Effector memory CD4-positive, alpha-beta T cell (primary cell): ENCODE results near the gene ASL.
"Not testable (repeated sequence)": the region's sequence is repeated elsewhere in the genome, so short reads cannot be mapped to it uniquely, and the experiment has no call there.

Experiments used
- DNase-seq, 3 donors: peaks; one replicate each; pipeline ENCODE4 v3.0.0-alpha.2; 2020
- H3K27ac ChIP-seq: 2 replicates; pipeline ENCODE4 v1.7.0; 2013; ENCODE audit warnings: mild to moderate bottlenecking, low read length, moderate library complexity; ENCODE audit not compliant: insufficient read depth, poor library complexity, severe bottlenecking
- H3K27me3 ChIP-seq: replicated peaks from 2 replicates; pipeline ENCODE4 v1.7.0; 2013; ENCODE audit warnings: mild to moderate bottlenecking, low read length; ENCODE audit not compliant: insufficient read depth, control insufficient read depth, poor library complexity, severe bottlenecking
- H3K36me3 ChIP-seq: 2 replicates; pipeline ENCODE4 v1.7.0; 2013; ENCODE audit warnings: mild to moderate bottlenecking, low read length, moderate library complexity; ENCODE audit not compliant: control insufficient read depth, insufficient read depth
- H3K4me1 ChIP-seq: 2 replicates; pipeline ENCODE4 v1.7.0; 2013; ENCODE audit warnings: low read length, mild to moderate bottlenecking; ENCODE audit not compliant: control insufficient read depth, insufficient read depth, poor library complexity, severe bottlenecking
- H3K4me3 ChIP-seq: 2 replicates; pipeline ENCODE4 v1.7.0; 2013; ENCODE audit warnings: low read length, low read depth, mild to moderate bottlenecking; ENCODE audit not compliant: insufficient read depth, poor library complexity, severe bottlenecking
- H3K9me3 ChIP-seq: 2 replicates; pipeline ENCODE4 v1.7.0; 2013; ENCODE audit warnings: mild to moderate bottlenecking, low read length, moderate library complexity; ENCODE audit not compliant: control insufficient read depth

Gene ASL

GRCh38 chr7:66099551-66100407 lies 24.2 kb downstream of the ASL start:
- peaks cover 3% of the 10 kb centered on the region for H3K4me1 ChIP-seq
- peak in 2 of 3 donors; percentile 7 to 8 for DNase-seq

GRCh38 chr7:66100408-66101050 lies 24.9 kb downstream of the ASL start:
- no peak for DNase-seq
- Histone ChIP-seq H3K36me3 (no peaks in the 10 kb centered on the region), H3K4me3 (peak overlapping the region; percentile 24), H3K27ac (peak overlapping the region; percentile 42), H3K27me3 (no peaks in the 10 kb centered on the region), H3K9me3 (no peaks in the 10 kb centered on the region), H3K4me1 (peaks cover 3% of the 10 kb centered on the region)

More at GRCh38 chr7:66099551-66100407, 24.2 kb downstream of the ASL start:
- no peaks in the 10 kb centered on the region for H3K9me3 ChIP-seq
- peak overlapping the region; percentile 42 for H3K27ac ChIP-seq
- no peaks in the 10 kb centered on the region for H3K27me3 ChIP-seq
- no peaks in the 10 kb centered on the region for H3K36me3 ChIP-seq
- H3K4me3 ChIP-seq, result peak overlapping the region; percentile 24

DNA sequence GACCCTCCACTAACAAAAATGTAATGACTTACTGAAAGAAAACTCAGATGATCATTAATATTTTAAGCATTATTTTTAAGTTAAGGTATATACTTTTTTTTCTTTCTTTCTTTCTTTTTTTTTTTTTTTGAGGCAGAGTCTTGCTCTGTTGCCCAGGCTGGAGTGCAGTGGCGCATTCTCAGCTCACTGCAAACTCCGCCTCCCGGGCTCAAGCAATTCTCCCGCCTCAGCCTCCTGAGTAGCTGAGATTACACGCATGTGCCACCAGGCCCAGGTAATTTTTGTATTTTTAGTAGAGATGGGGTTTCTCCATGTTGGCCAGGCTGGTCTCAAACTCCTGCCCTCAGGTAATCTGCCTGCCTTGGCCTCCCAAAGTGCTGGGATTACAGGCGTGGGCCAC lies 26.5 kb downstream of the ASL start:
- H3K9me3 ChIP-seq, H3K27ac ChIP-seq, DNase-seq, H3K27me3 ChIP-seq, H3K4me3 ChIP-seq, H3K4me1 ChIP-seq, H3K36me3 ChIP-seq: not testable (repeated sequence)

DNA sequence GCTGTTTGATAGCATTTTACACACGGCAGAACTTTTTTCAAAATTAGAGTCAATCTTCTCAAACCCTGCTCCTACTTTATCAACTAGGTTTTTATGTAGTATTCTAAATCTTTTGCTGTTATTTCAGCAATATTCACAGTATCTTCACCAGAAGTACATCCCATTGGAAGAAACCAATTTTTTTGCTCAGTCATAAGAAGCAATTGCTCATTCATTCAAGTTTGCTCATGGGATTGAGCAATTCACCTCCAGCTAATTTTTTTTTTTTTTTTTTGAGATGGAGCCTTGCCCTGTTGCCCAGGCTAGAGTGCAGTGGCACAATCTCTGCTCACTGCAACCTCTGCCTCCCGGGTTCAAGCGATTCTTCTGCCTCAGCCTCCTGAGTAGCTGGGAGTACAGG lies 28.4 kb downstream of the ASL start:
- H3K4me1 ChIP-seq, H3K27me3 ChIP-seq, DNase-seq, H3K9me3 ChIP-seq, H3K36me3 ChIP-seq, H3K27ac ChIP-seq, H3K4me3 ChIP-seq: not testable (repeated sequence)

DNA sequence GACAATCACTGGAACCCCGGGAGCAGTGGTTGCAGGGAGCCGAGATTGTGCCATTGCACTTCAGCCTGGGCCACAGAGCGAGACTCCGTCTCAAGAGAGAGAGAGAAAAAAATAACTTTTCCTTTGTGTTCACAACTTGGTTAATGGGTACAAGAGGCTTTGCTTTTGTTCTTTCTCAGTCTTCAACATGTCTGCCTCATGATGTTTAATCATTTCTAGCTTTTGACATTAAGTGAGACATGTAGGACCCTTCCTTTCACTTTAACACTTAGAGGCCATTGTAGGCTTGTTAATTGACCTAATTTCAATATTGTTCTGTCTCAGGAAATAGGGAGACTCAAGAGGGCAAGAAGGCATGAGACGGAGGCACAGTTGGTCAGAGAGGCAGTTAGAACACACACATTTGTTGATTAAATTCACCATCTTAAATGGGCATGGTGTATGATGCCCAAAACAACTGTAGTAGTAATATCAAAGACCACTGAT lies 29.7 kb downstream of the ASL start:
- Histone ChIP-seq H3K27ac (no peak overlapping the region), H3K4me1 (peaks cover 2% of the 10 kb centered on the region), H3K27me3 (no peaks in the 10 kb centered on the region), H3K4me3 (no peak overlapping the region), H3K36me3 (no peaks in the 10 kb centered on the region), H3K9me3 (no peaks in the 10 kb centered on the region)
- DNase-seq, result no peak

- not testable (repeated sequence) for H3K9me3 ChIP-seq, H3K4me1 ChIP-seq
Observed at GRCh38 chr7:66108410-66108809, 32.8 kb downstream of the ASL start.

DNA sequence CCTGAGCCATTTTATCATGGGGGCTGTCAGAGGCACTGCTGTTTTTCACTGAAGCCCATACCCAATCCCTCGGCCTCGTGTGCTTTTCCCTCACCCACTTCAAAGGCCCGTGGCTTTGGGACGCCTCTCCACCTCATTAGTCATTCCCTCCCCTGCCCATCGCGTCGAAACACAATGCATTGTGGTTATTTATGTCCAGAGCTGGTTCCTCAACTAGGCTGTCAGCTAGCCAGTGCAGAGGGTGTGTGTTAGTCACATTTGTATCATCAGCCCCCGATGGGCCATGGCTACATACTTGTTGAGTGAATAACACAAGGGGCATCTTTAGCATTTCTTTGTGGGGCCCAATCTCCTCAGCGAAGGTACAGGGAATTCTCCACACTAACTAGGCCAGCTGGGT lies 35.2 kb downstream of the ASL start:
- no peaks in the 10 kb centered on the region for H3K36me3 ChIP-seq
- H3K27ac ChIP-seq, result no peak overlapping the region

More at GRCh38 chr7:66108410-66108809, 32.8 kb downstream of the ASL start:
- not testable (repeated sequence) for H3K36me3 ChIP-seq, H3K4me3 ChIP-seq, H3K27ac ChIP-seq, H3K27me3 ChIP-seq, DNase-seq

GRCh38 chr7:66114743-66115649 lies 39.4 kb downstream of the ASL start, which contains the start of gene CRCP:
Gene CRCP (plus strand): TSS chr7:66114847. CDS start chr7:66114963, 116 bp downstream.
- Histone ChIP-seq H3K9me3 (no peaks in the 10 kb centered on the region), H3K27me3 (no peaks in the 10 kb centered on the region), H3K36me3 (peaks cover 9% of the 10 kb centered on the region), H3K4me3 (peak within 1 kb of the TSS; percentile 84), H3K4me1 (peaks cover 7% of the 10 kb centered on the region), H3K27ac (peak within 1 kb of the TSS; percentile 88)
- DNase-seq, result peak; percentile 76 to 79 (median 78)

More for the DNA sequence above, 35.2 kb downstream of the ASL start:
- DNase-seq, result no peak
- Histone ChIP-seq H3K4me1 (peaks cover 3% of the 10 kb centered on the region), H3K27me3 (no peaks in the 10 kb centered on the region), H3K9me3 (no peaks in the 10 kb centered on the region), H3K4me3 (no peak overlapping the region)

GRCh38 chr7:66116680-66117420 lies 41.2 kb downstream of the ASL start:
- not testable (repeated sequence) for H3K9me3 ChIP-seq, H3K4me1 ChIP-seq, H3K4me3 ChIP-seq, DNase-seq, H3K36me3 ChIP-seq, H3K27ac ChIP-seq, H3K27me3 ChIP-seq
